HG02938 (cell line): ENCODE results near the gene ANKH.

Experiments used
- ATAC-seq: cut with Tn5 transposase; IDR thresholded peaks from one replicate; pipeline ENCODE4 v1.9.1; 2021; ENCODE audit warnings: mild to moderate bottlenecking, moderate library complexity; ENCODE audit not compliant: unreplicated experiment

ANKH gene

DNA sequence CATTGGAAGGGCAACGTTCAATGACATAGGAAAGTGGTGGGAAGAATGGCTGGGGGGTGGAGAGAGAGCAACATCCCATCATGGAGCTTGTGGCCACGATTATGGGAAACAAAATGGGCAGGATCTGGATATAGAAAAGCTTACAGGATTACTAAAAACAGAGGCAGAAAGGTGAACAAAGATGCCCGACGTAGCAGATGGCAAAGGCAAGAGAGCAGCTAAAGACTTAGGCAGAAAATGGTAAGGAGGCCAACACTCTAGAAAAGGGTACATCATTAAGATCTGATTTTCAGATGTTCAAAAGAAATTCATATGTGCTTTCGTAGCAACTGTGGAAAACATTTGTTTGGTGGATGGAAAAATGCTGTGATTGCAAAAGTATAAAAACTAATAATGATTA, 104.5 kb downstream of the ANKH start:
- no peak for ATAC-seq

GRCh38 chr5:14766584-14766983, 105.0 kb downstream of the ANKH start:
- no peak for ATAC-seq

GRCh38 chr5:14765587-14765986, 106.0 kb downstream of the ANKH start:
- no peak for ATAC-seq

GRCh38 chr5:14762549-14763216, 108.9 kb downstream of the ANKH start:
- no peak for ATAC-seq

DNA sequence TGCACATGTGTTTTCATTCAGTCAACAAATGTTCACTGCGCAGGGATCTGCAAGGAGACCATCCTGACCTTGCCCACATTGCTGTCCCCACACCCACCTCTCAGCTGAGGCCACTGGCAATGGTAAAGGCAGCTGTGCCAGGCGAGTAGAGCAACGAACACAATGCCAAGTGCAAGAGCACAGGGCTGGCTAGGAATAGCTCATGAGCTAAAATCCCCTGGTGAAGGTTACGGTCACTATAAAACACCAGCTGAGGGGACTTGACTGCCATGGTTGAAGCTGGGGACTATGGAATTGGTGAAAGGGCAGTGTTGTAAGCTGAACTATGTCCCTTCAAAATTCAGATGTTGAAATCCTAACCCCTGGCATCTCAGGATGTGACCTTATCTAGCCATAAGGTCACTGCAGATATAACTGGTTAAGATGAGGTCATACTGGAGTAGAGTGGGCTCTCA, 111.0 kb downstream of the ANKH start:
- no peak for ATAC-seq

DNA sequence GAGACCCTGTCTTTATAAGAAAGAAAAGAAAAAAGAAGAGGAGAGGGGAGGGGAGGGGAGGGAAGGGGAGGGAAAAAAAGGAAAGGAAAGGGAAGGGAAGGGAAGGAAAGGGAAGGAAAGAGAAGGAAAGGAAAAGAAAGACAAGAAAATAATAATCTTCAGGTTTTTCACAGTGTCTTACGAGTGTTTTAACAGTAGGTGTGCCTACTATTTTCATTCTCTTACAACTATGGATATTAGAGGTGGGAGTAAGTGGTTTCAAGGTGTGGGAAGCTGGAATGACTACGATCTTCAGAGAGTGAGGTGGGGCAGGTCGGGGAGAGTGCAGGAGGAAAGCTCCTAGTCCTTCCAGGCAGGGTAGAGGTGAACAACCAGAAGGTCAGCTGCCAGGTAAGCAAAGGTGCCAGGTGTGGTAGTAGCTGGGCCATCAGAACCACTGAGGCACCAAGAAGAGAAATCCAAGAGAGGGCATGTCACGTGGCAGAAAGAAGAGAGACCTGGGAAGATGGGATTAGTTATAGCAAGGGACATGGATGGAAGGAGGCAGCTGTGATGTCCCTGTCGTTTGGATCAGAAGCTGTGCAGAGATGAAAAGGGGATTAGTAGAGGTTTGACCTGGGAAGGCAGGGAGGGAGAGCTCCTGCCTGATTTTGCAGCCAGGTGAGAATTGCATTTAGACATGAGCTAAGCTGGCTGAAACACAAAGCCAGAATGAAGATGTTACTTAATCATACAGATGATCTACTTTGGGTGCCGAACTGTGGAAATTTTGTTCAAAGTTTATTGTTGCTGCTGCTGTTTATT, 111.6 kb downstream of the ANKH start:
- ATAC-seq: no peak

- no peak for ATAC-seq
Measured at GRCh38 chr5:14757850-14758249, 113.7 kb downstream of the ANKH start.

DNA sequence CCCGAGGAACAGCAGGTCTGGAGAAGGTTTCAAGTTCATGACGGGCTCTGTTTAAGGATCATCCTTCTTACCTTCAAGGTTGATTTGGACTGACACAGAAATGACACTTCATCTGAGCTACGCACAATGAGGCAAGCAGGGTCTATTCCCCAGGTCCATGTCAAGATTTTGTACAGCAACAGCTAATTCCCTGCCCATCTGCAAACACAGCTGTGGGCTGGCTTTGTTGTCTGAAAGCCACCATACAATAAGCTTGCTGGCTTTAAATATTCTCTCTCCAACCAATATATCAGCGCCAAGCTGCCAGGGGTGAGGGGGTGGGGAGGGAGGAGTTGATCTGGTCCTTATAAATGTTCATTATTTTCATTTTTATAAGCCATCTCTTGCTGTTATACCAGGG, 115.1 kb downstream of the ANKH start:
- ATAC-seq: no peak

GRCh38 chr5:14753947-14754346, 117.6 kb downstream of the ANKH start:
- ATAC-seq: no peak

- no peak for ATAC-seq
Measured at GRCh38 chr5:14753292-14753691, 118.3 kb downstream of the ANKH start.

DNA sequence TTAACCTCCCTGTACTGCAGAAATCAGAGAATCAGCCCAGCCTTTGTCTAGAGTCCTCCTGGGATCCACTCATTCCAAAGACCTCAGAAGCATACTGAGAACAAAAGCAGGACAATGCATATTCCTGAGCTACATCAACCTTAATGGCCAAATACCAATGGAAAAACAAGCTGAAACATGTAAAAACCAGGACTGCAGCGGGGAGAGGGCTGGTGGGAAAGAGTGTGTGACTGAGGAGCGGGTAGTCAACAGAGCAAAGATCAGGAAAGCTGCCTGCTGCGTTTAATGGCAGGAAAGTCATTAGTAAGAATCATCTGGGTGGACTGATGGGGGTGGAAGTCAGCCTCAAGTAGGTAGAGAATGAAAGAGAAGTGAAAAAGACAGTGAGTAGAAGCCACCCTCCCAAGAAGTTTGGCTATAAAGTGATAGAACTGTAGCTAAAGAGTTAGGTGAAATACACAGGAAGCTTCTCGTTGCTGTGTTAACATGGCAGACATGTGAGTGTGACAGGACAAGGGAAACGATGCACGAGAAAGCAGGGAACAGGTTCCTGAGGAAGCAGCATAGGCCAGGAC, 119.0 kb downstream of the ANKH start:
- ATAC-seq: no peak

GRCh38 chr5:14750712-14751111, 120.9 kb downstream of the ANKH start:
- no peak for ATAC-seq

DNA sequence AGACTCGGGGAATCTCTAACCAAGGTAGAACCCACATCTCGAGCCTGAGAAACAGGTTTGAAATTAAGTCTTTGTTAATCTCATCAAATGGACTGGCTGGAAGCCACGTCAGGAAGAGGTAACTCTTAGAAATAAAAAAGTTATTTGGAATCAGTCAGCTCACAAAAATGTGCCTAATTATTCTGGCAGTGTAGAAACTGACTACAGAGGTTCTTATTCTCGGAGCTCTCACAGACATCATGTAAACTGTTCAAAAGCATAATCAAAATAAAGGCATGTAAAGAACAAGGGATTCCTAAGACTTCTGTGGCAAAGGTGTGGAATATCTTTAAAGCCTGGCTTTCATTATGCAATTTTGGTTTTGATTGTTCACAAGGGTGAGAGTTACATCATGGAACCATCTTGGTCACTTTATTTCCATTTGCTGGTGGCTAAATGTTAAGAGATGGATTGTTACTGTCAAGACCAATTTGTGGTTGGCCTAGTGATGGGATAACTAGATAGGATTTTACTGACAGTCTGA, 121.9 kb downstream of the ANKH start:
- ATAC-seq: no peak

GRCh38 chr5:14748180-14748900, 123.2 kb downstream of the ANKH start:
- ATAC-seq: no peak

DNA sequence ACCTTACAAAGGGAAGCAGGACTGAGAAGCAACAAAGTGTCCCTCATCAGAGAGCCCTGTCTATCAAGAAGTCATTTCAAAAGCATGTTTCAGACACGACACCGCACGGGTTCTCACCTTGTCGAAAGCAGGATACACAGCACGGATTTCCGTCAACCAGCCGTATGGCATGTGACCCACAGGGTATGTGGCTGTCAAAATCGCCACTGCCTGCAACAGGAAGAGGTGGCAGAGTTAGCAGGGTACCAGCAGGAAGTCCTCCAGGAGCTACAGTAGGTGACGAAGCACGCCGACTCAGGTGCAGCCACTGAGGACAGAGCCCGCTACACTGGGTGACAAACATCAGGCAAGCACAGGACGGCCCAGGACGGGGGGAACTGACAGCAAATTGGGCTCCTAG, 125.8 kb downstream of the ANKH start:
- no peak for ATAC-seq

- ATAC-seq: no peak
Measured at GRCh38 chr5:14745188-14745563, 126.4 kb downstream of the ANKH start.

DNA sequence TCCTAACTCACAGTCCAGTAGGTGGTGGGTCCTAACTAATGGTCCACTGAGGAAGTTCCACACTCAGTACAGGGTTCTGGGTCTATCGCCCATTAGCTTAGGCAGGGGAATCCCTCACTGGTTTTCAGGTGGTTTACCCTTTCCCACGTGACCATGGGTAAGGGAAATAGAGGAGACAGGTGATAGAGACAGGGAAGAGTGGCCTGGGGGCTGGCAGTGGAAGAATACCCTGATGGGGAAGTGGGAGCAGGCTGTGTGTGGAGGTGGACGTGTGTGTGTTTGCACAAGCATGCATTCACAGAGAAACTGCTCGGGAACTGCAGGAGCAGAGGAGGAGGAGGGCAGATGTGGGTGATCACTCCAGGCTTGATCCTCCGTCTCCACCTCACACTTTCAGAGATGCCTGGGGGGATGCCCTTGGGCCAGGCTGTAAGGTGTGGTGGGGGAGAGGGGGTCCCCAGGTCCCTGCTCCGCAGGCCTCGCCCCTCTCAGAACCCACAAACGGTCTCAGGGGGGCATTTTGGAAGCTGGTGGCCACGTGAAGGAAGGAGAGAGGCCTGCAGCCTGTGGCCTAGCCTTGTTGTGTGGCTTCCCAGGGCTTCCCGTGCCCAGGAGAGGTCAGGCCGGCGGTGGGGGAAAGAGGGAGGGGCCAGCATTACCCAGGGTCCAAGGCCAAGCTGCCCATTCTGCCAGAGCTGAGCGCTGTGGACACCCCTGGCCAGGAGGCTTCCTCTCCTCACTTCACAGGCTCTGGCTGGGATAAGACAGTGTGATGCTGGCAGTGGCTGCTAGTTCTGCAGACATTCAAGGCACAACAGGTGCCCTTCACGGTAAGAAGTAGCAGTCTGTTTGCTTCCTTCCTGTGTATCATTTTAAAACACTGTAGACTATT, 127.0 kb downstream of the ANKH start:
- no peak for ATAC-seq

- ATAC-seq: no peak
Measured at GRCh38 chr5:14743601-14744295, 127.8 kb downstream of the ANKH start.

- ATAC-seq: no peak
Measured at GRCh38 chr5:14742498-14742897, 129.1 kb downstream of the ANKH start.
